HG02943 (cell line): ENCODE measurements around the gene CETP.
"Not testable (repeated sequence)": the region's sequence is repeated elsewhere in the genome, so short reads cannot be mapped to it uniquely, and the experiment has no call there.

Source experiments
- ATAC-seq: cut with Tn5 transposase; IDR thresholded peaks from one replicate; pipeline ENCODE4 v1.9.1; 2021; ENCODE audit warnings: mild to moderate bottlenecking, low read depth, moderate library complexity; ENCODE audit not compliant: unreplicated experiment

The CETP gene

GRCh38 chr16:56994311-56994710, 32.6 kb downstream of the CETP start:
- ATAC-seq: no peak

GRCh38 chr16:56995136-56995805, 33.5 kb downstream of the CETP start:
- ATAC-seq: no peak

- no peak for ATAC-seq
Measured at GRCh38 chr16:56997264-56997663, 35.5 kb downstream of the CETP start.

- ATAC-seq: no peak
Measured at GRCh38 chr16:56997931-56998330, 36.2 kb downstream of the CETP start.

DNA sequence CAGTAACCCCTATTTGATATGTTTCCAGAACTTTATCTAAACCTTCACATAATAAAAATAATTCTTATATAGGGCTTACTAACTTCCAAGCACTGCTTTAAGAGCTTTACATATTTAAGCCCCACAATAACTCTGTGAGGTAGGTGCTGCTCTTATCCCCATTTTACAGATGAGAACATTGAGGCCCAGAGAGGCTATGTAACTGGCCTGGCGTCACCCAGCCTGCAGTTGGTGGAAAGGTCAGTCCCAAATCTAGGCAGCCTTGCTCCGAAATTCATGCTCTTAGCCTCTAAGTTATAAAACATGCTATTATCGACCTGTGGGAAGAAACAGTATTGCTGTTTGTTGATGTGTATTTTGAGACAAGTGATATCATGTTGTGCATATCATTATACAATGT, 36.6 kb downstream of the CETP start:
- ATAC-seq: no peak

GRCh38 chr16:56998861-56999260, 37.1 kb downstream of the CETP start:
- no peak for ATAC-seq

DNA sequence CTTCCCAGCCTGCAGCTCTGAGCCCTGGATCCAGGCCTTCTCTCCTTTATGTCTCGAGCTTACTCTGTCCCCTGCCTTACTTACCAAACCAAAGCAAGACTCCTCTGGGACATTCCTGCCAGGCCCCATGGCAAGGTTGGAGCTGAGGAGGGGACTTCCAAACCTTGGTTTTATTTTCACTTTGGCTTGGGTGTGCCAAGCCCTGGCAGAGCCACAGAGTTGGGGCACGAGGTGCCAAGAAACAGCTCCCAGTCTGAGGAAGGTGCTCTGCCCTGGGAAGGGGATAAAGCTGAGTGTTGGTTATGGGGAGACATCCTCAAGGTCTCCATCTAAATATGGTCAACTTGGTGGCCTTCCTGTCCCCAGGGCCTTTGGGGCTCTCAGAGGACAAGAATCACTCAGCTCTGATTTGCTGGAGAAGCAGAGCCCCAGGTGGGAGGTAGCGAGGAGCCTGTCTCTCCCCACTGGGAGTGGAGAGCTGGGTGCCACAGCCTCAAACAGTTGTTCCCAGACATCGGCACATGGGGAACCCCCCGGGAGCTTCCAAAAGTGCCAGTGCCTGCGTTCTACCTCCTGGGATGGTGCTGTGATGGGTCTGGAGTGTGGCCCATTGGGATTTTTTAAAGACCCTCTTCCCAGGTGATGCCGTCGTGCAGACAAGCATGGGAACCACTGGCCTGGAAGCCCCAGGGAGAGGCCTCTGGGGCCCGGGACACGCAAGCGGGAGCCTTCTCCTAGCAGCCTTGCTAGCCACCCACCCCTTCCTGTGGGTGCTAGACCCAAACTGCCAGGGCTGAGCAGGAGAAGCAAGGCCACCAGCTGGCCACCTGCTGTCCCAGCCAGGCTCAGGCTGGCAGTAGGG, 37.9 kb downstream of the CETP start:
- ATAC-seq: no peak

DNA sequence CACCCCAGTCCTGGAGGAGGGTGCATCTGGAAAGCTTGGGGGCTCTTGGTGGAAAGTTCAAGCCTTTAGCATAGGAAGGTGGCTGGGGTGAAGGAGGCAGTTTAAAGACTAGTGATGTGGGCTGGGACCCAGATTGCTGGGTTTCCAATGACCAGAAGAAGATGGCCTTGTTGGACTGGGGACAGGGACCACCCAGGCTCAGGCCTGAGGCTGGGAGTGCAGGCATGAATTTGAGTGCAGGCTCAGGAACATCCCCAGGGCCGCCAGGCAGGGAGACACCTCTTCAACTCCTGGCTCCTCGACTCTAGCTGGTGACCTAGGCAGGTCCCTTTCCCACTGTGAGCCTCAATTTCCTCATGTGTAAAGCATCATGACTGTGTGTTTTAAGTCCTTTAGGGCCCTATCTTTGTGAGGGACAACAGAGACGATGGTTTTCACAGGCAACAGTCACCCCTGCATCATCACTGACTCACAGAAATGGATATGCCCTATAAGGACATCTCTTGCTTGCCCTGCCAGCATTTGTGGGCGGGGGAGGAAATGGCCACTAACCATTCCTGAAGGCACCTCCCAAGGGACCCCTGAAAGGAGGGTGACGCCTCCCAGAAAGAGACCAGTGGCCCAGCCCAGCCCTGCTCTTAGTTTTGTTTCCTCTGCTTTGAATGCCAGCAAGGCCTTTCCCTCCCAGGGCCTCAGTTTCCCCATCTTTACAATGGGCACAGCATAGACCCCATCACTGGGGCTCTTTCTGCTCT, 38.7 kb downstream of the CETP start:
- no peak for ATAC-seq

- no peak for ATAC-seq
Measured at GRCh38 chr16:57001026-57001679, 39.4 kb downstream of the CETP start.

GRCh38 chr16:57003439-57004386, 42.0 kb downstream of the CETP start:
- no peak for ATAC-seq

- ATAC-seq: no peak
Measured at GRCh38 chr16:57004387-57005250, 42.9 kb downstream of the CETP start.

- ATAC-seq: not testable (repeated sequence)
Measured at GRCh38 chr16:57005597-57005996, 43.8 kb downstream of the CETP start.

- ATAC-seq: no peak
Measured at GRCh38 chr16:57007050-57007449, 45.3 kb downstream of the CETP start.

DNA sequence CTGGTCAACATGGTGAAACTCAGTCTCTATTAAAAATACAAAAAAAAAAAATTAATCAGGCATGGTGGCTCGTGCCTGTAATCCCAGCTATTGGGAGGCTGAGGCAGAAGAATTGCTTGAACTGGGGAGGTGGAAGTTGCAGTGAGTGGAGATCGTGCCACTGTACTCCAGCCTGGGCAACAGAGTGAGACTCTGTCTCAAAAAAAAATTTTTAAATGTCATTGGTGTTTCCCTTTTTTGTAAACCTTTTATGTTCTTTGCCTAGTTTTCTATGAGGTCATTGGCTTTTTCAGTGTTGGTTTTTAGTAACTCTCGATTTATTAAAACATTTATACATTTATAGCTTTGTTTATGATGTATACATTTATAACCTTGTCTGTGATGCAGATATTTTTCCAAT, 45.8 kb downstream of the CETP start:
- ATAC-seq: no peak

GRCh38 chr16:57008440-57008839, 46.7 kb downstream of the CETP start:
- ATAC-seq: no peak

GRCh38 chr16:57009643-57010170, 48.0 kb downstream of the CETP start:
- ATAC-seq: no peak

DNA sequence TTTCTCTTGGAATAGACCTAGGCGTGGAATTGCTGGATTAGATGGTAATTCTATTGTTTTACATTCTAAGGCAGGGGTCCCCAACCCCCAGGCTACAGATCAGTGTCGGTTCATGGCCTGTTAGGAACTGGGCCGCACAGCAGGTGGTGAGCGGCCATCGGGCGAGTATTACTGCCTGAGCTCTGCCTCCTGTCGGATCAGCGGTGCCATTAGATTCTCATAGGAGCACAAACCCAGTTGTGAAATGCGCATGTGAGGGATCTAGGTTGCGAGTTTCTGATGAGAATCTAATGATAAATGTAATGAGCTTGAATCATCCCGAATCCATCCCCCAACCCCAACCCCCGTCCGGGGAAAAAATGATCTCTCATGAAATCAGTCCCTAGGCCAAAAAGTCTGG, 50.6 kb downstream of the CETP start:
- no peak for ATAC-seq

GRCh38 chr16:57013229-57013628, 51.5 kb downstream of the CETP start:
- no peak for ATAC-seq
